NCI-H345 (cell line): ENCODE measurements around the gene EMILIN1.
"Not testable (repeated sequence)": the region's sequence is repeated elsewhere in the genome, so short reads cannot be mapped to it uniquely, and the experiment has no call there.

Source experiments
- DNase-seq: peaks from one replicate; lab custom pipeline; 2025; lab: John Stamatoyannopoulos, UW

EMILIN1 gene

DNA sequence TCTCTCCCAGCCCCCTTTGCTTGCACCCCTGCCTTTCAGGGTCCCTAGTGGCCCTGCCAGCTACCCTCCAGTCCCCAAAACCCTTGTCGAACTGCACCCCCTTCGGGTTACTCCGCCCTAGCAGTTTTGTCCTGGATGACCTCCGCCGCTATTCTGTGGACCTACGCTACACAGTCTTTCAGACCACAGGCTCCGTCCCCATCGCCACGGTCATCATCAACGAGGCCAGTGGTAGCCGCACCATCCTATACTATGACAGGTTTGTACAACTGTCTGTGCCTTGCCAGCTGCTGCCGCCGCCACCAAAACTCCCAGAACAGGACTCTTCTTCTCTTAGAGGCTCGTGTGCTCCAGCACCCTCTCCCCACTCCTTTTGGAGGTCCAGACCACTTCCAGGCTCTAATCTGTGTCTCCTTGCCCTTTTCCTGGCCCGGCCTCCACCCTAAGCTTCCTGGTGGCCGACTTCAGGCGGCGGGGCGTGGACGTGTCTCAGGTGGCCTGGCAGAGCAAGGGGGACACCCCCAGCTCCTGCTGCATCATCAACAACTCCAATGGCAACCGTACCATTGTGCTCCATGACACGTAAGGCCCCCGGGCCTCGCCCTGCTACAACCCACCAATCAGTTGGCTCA is 16.1 kb downstream of the EMILIN1 start:
- DNase-seq, result no peak

DNA sequence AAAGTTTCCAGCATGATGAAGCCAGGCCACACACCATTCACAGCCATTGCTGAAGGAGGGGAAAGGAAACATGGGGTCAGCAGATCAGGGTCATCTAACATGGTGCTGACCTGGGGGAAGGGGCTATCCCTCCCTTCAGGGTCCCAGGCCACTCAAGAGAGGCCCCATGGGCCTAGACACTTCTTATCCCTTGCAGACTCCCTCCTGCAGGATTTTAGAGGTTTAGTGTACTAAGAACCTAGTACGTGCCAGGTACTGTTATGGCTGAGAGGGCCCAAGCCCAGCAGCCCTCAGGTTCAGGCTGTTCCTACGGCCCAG is 17.0 kb downstream of the EMILIN1 start:
- no peak for DNase-seq

DNA sequence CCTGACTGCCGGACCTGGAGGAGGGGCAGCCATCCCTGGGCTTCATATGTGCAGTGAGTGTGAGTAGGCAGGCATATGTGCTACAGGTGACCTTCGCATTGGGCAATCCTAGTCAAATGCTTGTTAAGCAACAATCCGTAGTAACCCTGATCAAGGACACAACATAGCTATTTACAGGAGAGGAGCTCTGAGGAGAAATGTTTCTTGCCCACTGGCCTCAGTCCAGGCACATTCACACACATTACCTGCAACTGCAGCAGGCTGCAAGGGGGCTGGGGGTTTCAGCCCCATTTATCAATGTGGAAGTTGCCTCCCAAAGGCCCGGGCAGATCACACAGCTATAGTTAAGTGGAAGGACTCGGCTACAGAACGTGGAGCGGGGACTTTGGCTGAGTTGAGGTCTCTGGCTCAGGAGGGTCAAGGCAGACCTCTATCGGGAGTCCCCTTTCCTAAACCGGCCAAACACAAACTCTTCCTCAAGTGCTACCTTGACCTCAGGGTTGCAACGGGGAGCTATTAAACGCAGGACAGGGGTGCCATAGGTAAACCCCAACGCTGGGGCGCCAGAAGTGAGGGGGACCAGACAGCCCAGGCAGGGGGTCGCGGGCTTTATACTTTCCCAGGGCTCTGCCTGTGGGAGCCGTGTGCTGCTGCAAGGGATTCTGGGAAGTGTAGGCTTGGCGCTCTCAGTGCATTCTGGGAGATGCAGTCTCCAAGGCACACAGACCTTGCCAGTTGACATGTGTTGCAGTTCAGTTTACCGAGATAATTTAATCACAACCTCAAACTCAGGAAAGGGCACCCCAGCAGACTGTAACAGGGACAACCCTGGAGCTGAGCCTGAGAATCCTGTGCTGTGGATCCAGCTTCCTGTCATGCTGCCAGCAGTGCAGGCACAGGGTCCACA is 17.6 kb downstream of the EMILIN1 start:
- no peak for DNase-seq

DNA sequence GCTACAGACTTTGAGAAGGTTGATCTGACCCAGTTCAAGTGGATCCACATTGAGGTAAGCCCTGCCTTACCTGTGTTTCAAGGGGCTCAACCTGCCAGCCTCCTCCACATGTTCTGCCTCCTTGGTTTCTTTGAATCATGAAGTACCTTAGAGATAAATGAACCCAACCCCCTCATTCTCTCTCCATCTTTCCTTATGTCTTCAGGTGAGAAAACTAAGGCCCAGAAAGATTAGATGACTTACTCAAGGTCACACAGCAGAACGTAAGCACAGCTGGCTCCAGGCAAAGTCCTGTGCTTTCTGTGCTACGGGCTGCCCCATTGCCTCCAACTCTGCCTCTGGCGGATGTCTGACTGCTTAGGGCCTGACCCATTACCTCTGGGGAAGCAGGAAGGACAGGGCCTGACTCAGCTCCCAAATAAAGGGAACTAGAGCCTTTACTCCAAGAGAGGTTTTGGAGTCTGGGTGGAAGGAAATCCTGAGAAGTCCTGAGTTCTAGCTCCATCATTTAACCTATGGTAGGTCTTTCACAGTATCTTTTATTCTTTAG is 18.4 kb downstream of the EMILIN1 start:
- DNase-seq, result no peak

DNA sequence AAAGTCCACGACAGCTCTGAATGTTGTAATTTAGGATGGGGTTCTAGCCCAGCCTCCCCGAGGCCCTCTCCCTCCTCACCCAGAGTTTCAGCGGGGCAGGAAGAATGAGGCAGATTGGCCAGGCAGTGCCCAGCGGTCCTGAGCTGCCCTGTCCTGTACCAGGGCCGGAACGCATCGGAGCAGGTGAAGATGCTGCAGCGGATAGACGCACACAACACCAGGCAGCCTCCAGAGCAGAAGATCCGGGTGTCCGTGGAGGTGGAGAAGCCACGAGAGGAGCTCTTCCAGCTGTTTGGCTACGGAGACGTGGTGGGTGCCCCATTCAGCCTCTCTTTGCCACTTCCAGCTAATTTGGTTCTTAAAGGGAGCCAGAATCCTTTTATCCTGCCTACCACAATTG is 18.9 kb downstream of the EMILIN1 start:
- DNase-seq, result no peak

DNA sequence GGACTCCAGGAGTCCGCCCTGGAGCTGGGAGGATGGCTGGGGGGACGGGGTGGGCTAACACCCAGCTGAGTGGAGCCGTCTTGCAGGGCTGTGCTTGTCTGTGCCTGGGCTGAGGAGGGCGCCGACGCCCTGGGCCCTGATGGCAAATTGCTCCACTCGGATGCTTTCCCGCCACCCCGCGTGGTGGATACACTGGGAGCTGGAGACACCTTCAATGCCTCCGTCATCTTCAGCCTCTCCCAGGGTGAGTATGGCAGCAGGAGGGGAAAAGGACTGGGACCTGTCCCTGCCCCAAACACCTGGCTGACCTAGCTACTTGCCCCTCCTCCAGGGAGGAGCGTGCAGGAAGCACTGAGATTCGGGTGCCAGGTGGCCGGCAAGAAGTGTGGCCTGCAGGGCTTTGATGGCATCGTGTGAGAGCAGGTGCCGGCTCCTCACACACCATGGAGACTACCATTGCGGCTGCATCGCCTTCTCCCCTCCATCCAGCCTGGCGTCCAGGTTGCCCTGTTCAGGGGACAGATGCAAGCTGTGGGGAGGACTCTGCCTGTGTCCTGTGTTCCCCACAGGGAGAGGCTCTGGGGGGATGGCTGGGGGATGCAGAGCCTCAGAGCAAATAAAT is 21.0 kb downstream of the EMILIN1 start:
- DNase-seq, result no peak

DNA sequence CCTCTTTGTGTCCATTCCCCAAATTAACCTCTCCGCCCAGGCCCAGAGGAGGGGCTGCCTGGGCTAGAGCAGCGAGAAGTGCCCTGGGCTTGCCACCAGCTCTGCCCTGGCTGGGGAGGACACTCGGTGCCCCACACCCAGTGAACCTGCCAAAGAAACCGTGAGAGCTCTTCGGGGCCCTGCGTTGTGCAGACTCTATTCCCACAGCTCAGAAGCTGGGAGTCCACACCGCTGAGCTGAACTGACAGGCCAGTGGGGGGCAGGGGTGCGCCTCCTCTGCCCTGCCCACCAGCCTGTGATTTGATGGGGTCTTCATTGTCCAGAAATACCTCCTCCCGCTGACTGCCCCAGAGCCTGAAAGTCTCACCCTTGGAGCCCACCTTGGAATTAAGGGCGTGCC is 21.6 kb downstream of the EMILIN1 start:
- no peak for DNase-seq

DNA sequence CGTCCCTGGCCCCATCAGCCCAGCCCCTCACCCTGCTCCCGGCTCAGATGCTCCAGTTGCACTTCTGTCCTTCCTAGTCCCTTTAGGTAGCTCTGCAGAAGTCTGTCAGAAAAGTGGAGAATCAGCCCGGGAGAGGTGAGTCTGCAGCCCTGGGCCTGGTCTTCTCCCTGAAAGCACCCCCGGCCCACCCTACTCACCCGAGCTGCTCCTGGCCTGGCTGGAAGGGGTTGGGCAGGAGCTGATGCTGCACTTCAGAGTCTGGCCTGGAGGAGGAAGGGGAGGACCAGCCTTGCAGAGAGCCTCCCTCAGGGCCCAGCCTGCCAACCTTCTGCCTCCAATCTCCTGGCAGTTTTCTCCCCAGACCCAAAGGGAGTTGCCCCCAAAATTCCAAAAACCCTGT is 23.9 kb downstream of the EMILIN1 start:
- no peak for DNase-seq

DNA sequence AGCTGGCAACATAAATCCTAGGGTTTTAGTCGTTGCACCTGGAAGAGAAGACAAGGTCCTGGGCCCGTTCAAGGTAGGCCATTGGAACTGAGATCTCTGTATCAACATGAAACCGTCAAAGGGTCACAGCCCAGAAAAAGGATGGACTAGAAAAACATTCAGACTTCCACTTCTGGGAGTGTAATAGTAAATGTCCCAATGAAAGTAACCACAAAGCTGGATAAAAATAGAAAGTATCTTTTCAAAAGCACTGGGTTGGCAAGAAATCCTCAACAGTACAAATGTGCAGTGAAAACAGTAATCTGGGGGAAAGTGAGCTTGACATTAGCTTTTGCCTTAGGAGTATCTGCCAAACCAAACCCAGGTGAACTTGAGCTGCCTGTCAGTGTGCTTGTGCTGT is 27.6 kb downstream of the EMILIN1 start:
- DNase-seq, result no peak

DNA sequence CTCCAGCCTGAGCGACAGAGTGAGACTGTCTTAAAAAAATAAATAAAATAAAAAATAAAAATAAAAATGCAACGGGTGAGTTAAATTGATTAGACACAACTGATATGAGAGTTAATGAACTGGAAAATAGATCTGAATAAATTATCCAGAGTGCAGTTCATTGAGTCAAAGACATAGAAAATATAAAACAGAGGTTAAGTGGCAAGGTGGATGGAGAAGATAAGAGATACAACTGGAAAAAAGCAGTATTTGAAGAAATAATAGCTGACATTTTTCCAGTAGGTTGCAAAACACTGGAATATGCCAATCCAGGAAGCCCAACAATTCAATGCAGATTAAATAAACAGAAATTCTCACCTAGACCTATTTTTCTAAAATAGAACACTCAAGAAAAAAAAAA is 29.8 kb downstream of the EMILIN1 start:
- no peak for DNase-seq

DNA sequence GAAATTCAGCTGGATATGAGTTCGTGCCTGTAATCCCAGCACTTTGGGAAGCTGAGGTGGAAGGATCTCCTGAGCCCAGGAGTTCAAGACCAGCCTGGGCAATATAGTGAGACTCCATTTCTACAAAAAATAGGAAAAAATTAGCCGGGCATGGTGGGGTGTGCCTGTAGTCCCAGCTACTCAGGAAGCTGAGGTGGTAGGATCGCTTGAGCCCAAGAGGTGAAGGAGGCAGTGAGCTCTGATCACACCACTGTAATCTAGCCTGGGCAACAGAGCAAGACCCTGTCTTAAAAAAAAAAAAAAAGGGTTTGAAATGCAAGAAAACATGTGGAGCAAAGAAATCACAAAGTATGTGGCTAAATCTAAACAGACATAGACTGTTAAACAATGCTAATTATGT is 30.7 kb downstream of the EMILIN1 start:
- DNase-seq, result no peak

DNA sequence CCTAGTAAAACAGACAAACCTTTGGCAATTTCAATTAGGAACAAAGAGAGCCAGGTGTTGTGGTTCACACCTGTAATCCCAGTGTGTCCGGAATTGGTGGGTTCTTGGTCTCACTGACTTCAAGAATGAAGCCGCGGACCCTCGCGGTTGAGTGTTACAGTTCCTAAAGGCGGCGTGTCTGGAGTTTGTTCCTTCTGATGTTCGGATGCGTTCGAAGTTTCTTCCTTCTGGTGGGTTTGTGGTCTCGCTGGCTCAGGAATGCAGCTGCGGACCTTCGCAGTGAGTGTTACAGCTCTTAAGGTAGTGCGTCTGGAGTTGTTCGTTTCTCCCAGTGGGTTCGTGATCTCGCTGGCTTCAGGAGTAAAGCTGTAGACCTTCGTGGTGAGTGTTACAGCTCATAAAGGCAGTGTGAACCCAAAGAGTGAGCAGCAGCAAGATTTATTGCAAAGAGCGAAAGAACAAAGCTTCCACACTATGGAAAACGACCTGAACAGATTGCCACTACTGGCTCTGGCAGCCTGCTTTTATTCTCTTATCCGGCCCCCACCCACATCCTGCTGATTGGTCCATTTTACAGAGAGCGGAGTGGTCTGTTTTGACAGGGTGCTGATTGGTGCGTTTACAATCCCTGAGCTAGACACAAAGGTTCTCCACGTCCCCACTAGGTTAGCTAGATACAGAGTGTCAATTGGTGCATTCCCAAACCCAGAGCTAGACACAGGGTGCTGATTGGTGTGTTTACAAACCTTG is 32.4 kb downstream of the EMILIN1 start:
- not testable (repeated sequence) for DNase-seq

DNA sequence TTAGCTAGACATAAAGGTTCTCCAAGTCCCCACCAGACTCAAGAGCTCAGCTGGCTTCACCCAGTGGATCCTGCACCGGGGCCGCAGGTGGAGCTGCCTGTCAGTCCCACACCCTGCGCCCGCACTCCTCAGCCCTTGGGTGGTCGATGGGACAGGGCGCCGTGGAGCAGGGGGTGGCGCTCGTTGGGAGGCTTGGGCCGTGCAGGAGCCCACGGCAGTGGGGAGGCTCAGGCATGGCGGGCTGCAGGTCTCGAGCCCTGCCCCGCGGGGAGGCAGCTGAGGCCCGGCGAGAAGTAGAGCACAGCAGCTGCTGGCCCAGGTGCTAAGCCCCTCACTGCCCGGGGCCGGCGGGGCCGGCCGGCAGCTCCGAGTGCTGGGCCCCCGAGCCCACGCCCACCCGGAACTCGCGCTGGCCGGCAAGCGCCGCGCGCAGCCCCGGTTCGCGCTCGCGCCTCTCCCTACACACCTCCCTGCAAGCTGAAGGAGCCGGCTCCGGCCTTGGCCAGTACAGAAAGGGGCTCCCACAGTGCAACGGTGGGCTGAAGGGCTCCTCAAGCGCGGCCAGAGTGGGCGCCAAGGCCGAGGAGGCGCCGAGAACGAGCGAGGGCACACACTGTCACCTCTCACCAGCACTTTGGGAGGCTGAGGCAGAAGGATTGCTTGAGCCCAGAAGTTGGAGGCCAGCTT is 33.1 kb downstream of the EMILIN1 start:
- DNase-seq, result not testable (repeated sequence)

DNA sequence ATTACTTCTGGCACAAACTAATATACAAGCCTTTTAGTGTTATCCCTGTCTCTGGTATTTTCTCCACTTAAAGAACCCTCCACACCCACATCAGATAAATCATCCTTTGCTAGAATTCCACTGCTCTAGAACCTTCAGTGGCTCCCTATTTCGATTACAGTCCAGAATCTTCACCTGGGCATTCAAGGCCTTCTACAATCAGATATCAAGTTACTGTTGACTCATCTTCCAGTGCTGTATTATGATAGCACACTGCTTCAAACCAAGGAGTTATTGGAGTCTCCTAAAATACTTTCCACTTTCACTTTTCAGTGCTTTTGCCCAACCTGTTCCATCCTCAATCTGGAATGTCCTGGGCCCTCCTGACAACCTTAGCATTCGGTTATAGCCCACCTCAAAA is 37.1 kb downstream of the EMILIN1 start:
- DNase-seq, result no peak

DNA sequence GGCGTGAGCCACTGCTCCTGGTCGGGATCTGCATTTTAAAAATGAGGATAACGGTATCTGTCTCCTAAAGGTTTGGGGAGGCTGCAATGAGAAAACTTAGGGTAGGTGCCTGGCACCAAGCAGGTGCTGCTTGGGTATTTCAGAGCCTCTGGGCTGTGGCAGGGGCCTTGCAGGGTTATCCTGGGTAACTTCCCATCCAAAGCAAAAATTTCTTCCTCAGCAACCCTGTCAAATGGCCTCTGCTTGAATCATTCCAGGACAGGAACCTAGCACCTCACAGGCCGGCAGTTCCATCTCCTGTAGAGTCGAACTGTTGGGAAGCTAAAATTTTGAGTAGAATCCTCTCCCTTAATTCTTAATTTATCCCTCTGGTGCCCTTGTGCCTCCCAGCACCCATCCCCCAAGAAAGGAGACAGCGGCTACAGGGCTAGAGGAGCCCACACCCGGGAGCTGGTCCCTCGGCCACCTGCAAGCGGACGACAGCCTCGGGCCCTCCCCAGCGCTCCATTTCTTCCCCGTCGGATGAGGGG is 39.6 kb downstream of the EMILIN1 start:
- no peak for DNase-seq

DNA sequence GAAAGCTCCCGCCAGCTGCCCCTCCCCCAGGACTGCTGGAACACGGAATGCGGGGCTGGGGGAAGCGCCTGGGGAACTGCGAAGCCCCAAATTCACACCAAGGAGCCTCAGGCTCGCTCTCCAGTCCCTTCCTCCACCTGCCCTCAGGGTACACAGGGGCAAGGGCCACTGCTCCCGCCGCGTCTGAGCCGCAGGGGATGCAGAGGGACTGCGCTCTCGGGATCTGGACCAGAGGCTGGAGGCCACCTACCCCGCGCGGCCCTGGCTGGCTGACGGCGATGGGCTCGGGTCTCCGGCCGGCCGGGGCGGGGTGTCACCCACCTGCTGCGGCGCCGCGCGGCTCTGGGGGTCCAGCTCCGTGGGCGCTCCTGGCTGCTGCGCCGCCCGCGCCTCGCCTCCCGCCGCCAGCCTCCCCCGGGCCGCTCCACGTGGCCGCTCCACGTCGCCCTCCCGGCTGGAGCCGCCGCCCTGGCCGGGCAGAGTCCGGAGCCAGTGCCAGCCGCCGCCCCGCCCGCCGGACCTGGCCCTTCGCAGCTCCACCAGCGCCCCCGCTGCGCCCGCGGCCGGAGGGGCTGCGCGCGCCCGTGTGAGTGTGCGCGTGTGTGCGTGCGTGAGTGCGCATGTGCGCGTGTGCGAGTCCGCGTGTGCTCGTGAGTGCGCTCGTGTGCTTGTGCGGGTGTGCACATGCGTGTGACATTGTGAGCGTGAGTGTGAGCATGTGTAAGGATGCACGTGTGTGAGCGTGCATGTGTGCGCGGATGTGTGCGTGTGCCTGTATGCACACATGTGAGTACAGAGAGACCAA is 40.3 kb downstream of the EMILIN1 start, which contains the start of gene CGREF1:
CGREF1 (minus strand) TSS at position 604 of the 805 bp plus-strand sequence. CDS start 14,762 bp downstream, outside the sequence.
- DNase-seq, result peak; percentile 23

DNA sequence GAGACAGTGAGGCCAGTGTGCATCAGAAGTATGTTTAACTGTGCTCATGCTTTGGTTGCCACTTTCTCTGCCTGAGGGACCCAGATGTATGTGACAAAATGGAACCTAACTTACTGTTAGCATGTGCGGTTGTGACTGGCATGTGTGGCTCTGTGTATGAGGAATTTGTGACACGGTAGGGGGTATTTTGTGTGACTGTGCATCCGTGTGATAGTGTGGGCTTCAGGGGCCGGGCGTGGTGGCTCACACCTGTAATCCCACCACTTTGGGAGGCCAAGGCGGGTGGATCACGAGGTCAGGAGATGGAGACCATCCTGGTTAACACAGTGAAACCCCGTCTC is 40.9 kb downstream of the EMILIN1 start:
- not testable (repeated sequence) for DNase-seq

DNA sequence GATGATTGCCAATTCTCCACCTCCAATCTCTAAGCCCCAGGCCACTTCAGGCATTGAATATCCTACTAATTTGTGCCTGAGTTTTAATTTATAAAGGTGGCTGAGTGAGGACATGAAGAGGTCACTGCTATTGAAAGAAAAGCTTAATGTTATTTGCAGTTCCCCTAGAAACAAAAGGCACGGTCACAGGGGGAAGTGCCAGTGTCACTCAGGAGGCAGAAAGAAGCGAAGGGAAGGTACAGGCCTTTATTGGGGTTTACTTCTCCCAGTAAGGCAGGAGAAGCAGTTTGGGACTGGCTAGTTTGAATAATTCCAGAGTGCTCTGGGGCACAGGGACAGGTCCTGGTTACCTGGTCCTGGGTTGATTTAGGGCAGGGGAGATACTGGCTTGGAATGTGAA is 43.5 kb downstream of the EMILIN1 start:
- no peak for DNase-seq

DNA sequence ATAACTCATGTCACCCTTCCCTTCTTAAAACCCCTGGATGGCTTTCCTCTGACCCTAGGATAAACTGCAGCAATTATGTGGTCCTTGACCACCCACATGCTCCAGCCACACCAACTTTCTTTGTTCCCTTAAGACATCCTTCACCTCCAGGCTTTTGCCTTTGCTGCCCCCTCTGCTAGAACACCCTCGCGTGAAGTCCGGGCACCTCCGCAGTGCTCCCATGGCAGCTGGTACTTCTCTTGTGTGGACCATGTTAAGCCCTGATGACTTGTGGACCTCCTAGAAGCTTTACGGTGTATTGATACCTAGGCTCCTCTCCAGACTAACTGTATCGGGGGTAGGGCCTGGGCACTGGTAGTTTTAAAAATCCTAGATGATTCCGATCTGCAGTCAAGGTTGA is 44.4 kb downstream of the EMILIN1 start:
- no peak for DNase-seq
